SK-N-SH (cell line): ENCODE data around the gene LEMD1. TPM values are rescaled to one million over a fixed set of nuclear protein-coding genes. Genes with fewer than 3 reads are reported as not detected.

Source experiments
- CTCF ChIA-PET: fragments of 300-600, 350-600 bp; formaldehyde crosslinking; extraction: SDS; loops from one replicate; lab custom pipeline; 2021; lab: Yijun Ruan, JAX
- POLR2A ChIA-PET: fragments of 350-600 bp; sonication (Branson Sonifier 250); formaldehyde crosslinking; extraction: SDS; loops from one replicate; lab custom pipeline; 2020; ENCODE audit warnings: antibody characterized with exemption, inconsistent platforms; lab: Yijun Ruan, JAX
- DNase-seq: peaks from one replicate; pipeline ENCODE4 v3.0.0; 2012
- H2AFZ ChIP-seq: fragments of 200-600 bp; sonication (generic); 2 replicates; pipeline ENCODE4 v1.8.1; 2016; ENCODE audit warnings: antibody characterized with exemption, mild to moderate bottlenecking, low read depth
- H3F3A ChIP-seq: fragments of 200-600 bp; sonication (generic); replicated peaks from 2 replicates; pipeline ENCODE3; 2016; ENCODE audit warnings: antibody characterized with exemption, mild to moderate bottlenecking; ENCODE audit not compliant: insufficient read depth
- H3K27ac ChIP-seq, 2 experiments: fragments of 200-500 bp in 1 of 2; fragments of 200-600 bp in 1 of 2; sonication (Bioruptor generic) in 1 of 2; sonication (generic), shearing (Covaris generic) in 1 of 2; 2 replicates each; pipeline versions ENCODE4 v1.5.1 to v1.6.1; 2014 to 2016; ENCODE audit warnings: low read depth in 2 of 2, inconsistent platforms in 1 of 2, low read length in 1 of 2, mild to moderate bottlenecking in 1 of 2, mixed read lengths in 1 of 2
- H3K27me3 ChIP-seq: fragments of 200-600 bp; sonication (generic), shearing (Covaris generic); 2 replicates; pipeline ENCODE4 v1.6.1; 2016; ENCODE audit warnings: mixed run types; ENCODE audit not compliant: insufficient read depth
- H3K36me3 ChIP-seq, 2 experiments: fragments of 200-500 bp in 1 of 2; fragments of 200-600 bp in 1 of 2; sonication (Bioruptor generic) in 1 of 2; sonication (generic) in 1 of 2; replicated peaks in 1 of 2; 2 replicates each; pipeline versions ENCODE3 to v1.5.1; 2014 to 2016; ENCODE audit warnings: low read length in 1 of 2, mild to moderate bottlenecking in 1 of 2; ENCODE audit not compliant: insufficient read depth in 2 of 2, control insufficient read depth in 1 of 2
- H3K4me1 ChIP-seq, 2 experiments: fragments of 200-500 bp in 1 of 2; fragments of 200-600 bp in 1 of 2; sonication (Bioruptor generic) in 1 of 2; sonication (generic), shearing (Covaris generic) in 1 of 2; 2 replicates each; pipeline versions ENCODE4 v1.5.1 to v1.6.1; 2014 to 2016; ENCODE audit warnings: low read depth in 1 of 2, low read length in 1 of 2, mixed run types in 1 of 2; ENCODE audit not compliant: insufficient read depth in 2 of 2, control insufficient read depth in 1 of 2
- H3K4me2 ChIP-seq: fragments of 200-600 bp; sonication (generic), shearing (Covaris generic); 2 replicates; pipeline ENCODE4 v1.6.1; 2017; ENCODE audit warnings: mixed run types
- H3K4me3 ChIP-seq, 2 experiments: fragments of 200-500 bp in 1 of 2; fragments of 200-600 bp in 1 of 2; sonication (Bioruptor generic) in 1 of 2; sonication (generic), shearing (Covaris generic) in 1 of 2; 2 replicates each; pipeline versions ENCODE4 v1.5.1 to v1.8.1; 2014 to 2016; ENCODE audit warnings: low read depth in 2 of 2, inconsistent platforms in 1 of 2, low read length in 1 of 2, mild to moderate bottlenecking in 1 of 2, mixed read lengths in 1 of 2, moderate library complexity in 1 of 2
- H3K79me2 ChIP-seq: fragments of 200-600 bp; sonication (generic); 2 replicates; pipeline ENCODE4 v1.8.1; 2017; ENCODE audit warnings: mild to moderate bottlenecking; ENCODE audit not compliant: insufficient read depth
- H3K9ac ChIP-seq: fragments of 200-600 bp; sonication (generic); 2 replicates; pipeline ENCODE4 v1.6.1; 2017; ENCODE audit warnings: mixed run types
- H3K9me2 ChIP-seq: fragments of 200-600 bp; sonication (generic); 2 replicates; pipeline ENCODE4 v1.6.1; 2017; ENCODE audit warnings: mixed run types
- H3K9me3 ChIP-seq: fragments of 200-600 bp; sonication (generic); 2 replicates; pipeline ENCODE4 v1.6.1; 2017; ENCODE audit warnings: mixed run types, mild to moderate bottlenecking, moderate library complexity
- H4K20me1 ChIP-seq: fragments of 200-600 bp; sonication (generic); 2 replicates; pipeline ENCODE4 v1.6.1; 2017; ENCODE audit warnings: mild to moderate bottlenecking, mixed run types; ENCODE audit not compliant: insufficient read depth
- CHD2 ChIP-seq: fragments of 150-350 bp; IDR thresholded peaks from 2 replicates; pipeline ENCODE4 v1.6.1; 2018; ENCODE audit warnings: low read length; ENCODE audit not compliant: partially characterized antibody
- EP300 ChIP-seq, 2 experiments: IDR thresholded peaks; 2 replicates each; pipeline versions ENCODE4 v1.4.0 to v1.6.1; 2012; ENCODE audit warnings: borderline replicate concordance in 1 of 2, low read depth in 1 of 2, low read length in 1 of 2
- FOXJ3 ChIP-seq: sonication (generic); formaldehyde crosslinking; IDR thresholded peaks from 2 replicates; pipeline ENCODE4 v1.5.1; 2020; ENCODE audit warnings: mild to moderate bottlenecking, missing genetic modification reagents
- GATA2 ChIP-seq: sonication (generic); formaldehyde crosslinking; IDR thresholded peaks from 2 replicates; pipeline ENCODE4 v1.5.0; 2020; ENCODE audit warnings: mild to moderate bottlenecking, missing genetic modification reagents
- MEF2A ChIP-seq: IDR thresholded peaks from 2 replicates; pipeline ENCODE4 v1.4.0; 2012; ENCODE audit warnings: low read depth, borderline replicate concordance
- RAD21 ChIP-seq: IDR thresholded peaks from 2 replicates; pipeline ENCODE4 v1.6.1; 2012; ENCODE audit warnings: mild to moderate bottlenecking, low read length
- RXRA ChIP-seq: IDR thresholded peaks from 2 replicates; pipeline ENCODE4 v1.4.0; 2012; ENCODE audit warnings: low read depth, mild to moderate bottlenecking, borderline replicate concordance
- SMC3 ChIP-seq: IDR thresholded peaks from 2 replicates; pipeline ENCODE4 v1.6.1; 2012; ENCODE audit warnings: low read depth, low read length, improper control_type of control experiment
- TCF12 ChIP-seq: IDR thresholded peaks from 2 replicates; pipeline ENCODE4 v1.4.0; 2012
- WGBS: methylation state at CpG from one replicate; pipeline ENCODE4 v1.1.6; 2017; ENCODE audit warnings: low lambda C conversion rate; 5-methylcytosine and 5-hydroxymethylcytosine counted together
- polyA plus RNA-seq, 3 experiments: library from polyadenylated mRNA; depleted of rRNA; stranded (reverse); fragments of >200 nt; gene quantifications; 2 replicates each; pipeline ENCODE4 v1.2.3, GENCODE V29; 2012
- TF ChIP-seq, protein P1 (sequence below): fragments of 150-350 bp; IDR thresholded peaks from 2 replicates; pipeline ENCODE4 v1.6.1; 2016; ENCODE audit warnings: mild to moderate bottlenecking, low read depth, low read length
- TF ChIP-seq, protein P2 (sequence below): fragments of 200-600 bp; sonication (generic); IDR thresholded peaks from 2 replicates; pipeline ENCODE4 v1.6.1; 2017; ENCODE audit warnings: antibody characterized with exemption, mild to moderate bottlenecking, moderate library complexity

Gene LEMD1
- polyA plus RNA-seq, 1 of the 3 experiments (the other 2 are of a cell fraction) = not detected

GRCh38 chr1:205442051-205442725 lies 20.3 kb upstream of the LEMD1 start:
- H3K27ac ChIP-seq = no peak overlapping the region
- H3K4me3 ChIP-seq = no peak overlapping the region
- no peak for DNase-seq
- TF ChIP-seq, protein P1, sequence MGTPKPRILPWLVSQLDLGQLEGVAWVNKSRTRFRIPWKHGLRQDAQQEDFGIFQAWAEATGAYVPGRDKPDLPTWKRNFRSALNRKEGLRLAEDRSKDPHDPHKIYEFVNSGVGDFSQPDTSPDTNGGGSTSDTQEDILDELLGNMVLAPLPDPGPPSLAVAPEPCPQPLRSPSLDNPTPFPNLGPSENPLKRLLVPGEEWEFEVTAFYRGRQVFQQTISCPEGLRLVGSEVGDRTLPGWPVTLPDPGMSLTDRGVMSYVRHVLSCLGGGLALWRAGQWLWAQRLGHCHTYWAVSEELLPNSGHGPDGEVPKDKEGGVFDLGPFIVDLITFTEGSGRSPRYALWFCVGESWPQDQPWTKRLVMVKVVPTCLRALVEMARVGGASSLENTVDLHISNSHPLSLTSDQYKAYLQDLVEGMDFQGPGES = no peak
- TF ChIP-seq MEF2A (no peak), CHD2 (no peak), FOXJ3 (no peak), EP300 (IDR thresholded peaks at IDR 0.05; ENCODE audit: borderline replicate concordance in 1 of 2, low read depth in 1 of 2, low read length in 1 of 2) (no peak), RAD21 (no peak), TCF12 (no peak), RXRA (no peak)
- TF ChIP-seq, all 33 proteins: peak for 0
- Histone ChIP-seq H3K36me3 (no peaks in the 10 kb centered on the region), H3K9me2 (no peaks in the 10 kb centered on the region), H3K79me2 (no peaks in the 10 kb centered on the region), H2AFZ (no peak overlapping the region), H3K9me3 (no peaks in the 10 kb centered on the region), H3K27me3 (peaks cover 27% of the 10 kb centered on the region; the same call in 1 of the 2 replicates), H3K4me1 (peaks cover 3 to 6% of the 10 kb centered on the region in 2 experiments; a peak in 2 of 4 replicates), H4K20me1 (no peaks in the 10 kb centered on the region), H3K9ac (no peak overlapping the region), H3K4me2 (no peak overlapping the region), H3F3A (no peaks in the 10 kb centered on the region)
- 61% methylated on average over 11 of the region's 12 CpGs for WGBS
- POLR2A ChIA-PET = no interaction called here
- CTCF ChIA-PET = interaction anchor here (1.0 to 2.5 kb wide), 4 partner anchors 14 to 45 kb away, joined by 3 to 11 read pairs (median 6); partner anchors contain the start of gene BLACAT1

- ChIA-PET POLR2A (no interaction called here), CTCF (interaction anchor here (1.5 to 2.5 kb wide), 3 partner anchors 20 to 44 kb away, joined by 3 to 11 read pairs (median 10); no protein-coding TSS in a partner anchor)
- no peaks in the 10 kb centered on the region for H3K79me2 ChIP-seq
- no peaks in the 10 kb centered on the region for H3F3A ChIP-seq
- H3K4me2 ChIP-seq = no peak overlapping the region
- H3K4me1 ChIP-seq = peaks cover 3 to 6% of the 10 kb centered on the region in 2 experiments; a peak in 2 of 4 replicates
- no peaks in the 10 kb centered on the region for H4K20me1 ChIP-seq
- H3K9ac ChIP-seq = no peak overlapping the region
- DNase-seq = no peak
- no peak for TF ChIP-seq EP300 (IDR thresholded peaks at IDR 0.05; ENCODE audit: borderline replicate concordance in 1 of 2, low read depth in 1 of 2, low read length in 1 of 2)
- TF ChIP-seq, protein P2, sequence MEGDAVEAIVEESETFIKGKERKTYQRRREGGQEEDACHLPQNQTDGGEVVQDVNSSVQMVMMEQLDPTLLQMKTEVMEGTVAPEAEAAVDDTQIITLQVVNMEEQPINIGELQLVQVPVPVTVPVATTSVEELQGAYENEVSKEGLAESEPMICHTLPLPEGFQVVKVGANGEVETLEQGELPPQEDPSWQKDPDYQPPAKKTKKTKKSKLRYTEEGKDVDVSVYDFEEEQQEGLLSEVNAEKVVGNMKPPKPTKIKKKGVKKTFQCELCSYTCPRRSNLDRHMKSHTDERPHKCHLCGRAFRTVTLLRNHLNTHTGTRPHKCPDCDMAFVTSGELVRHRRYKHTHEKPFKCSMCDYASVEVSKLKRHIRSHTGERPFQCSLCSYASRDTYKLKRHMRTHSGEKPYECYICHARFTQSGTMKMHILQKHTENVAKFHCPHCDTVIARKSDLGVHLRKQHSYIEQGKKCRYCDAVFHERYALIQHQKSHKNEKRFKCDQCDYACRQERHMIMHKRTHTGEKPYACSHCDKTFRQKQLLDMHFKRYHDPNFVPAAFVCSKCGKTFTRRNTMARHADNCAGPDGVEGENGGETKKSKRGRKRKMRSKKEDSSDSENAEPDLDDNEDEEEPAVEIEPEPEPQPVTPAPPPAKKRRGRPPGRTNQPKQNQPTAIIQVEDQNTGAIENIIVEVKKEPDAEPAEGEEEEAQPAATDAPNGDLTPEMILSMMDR = no peak
- TF ChIP-seq GATA2 (CRISPR knock-in tag) = no peak
- TF ChIP-seq SMC3 = no peak
- H2AFZ ChIP-seq = no peak overlapping the region
- H3K9me2 ChIP-seq = no peaks in the 10 kb centered on the region
- H3K27ac ChIP-seq = no peak overlapping the region
- H3K9me3 ChIP-seq = no peaks in the 10 kb centered on the region
- H3K27me3 ChIP-seq = peaks cover 32% of the 10 kb centered on the region; the same call in 1 of the 2 replicates
- no peaks in the 10 kb centered on the region for H3K36me3 ChIP-seq
- WGBS = 76% methylated on average over 2 of the region's 3 CpGs
- H3K4me3 ChIP-seq = no peak overlapping the region
Measured at GRCh38 chr1:205441716-205442050, 19.8 kb upstream of the LEMD1 start.
